DMS53 treated with DMSO at 0.1 percent for 48 hours (cell line): ENCODE results near the gene BIRC7.

ENCODE experiments used
- DNase-seq: peaks from one replicate; lab custom pipeline; 2025; ENCODE audit not compliant: unreplicated experiment; lab: John Stamatoyannopoulos, UW

The BIRC7 gene

DNA sequence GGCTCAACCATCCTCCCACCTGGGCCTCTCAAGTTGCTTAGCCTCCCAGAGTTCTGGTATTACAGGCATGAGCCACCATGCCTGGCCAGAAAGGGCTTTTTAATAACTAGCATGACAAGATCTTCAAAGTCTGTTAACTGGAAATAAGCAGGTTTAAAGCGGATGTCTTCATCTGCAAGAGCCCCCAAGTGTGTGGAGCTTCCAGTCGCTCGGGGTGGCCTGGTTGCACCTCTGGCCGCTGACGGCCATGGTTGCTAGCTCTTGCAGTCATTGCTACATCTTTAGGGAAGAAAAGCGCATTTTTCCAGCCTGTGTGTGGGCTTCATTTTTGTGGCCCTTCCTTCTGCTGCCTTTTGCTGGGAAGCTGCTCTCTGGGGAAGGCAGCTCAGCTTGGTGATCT is 44.7 kb downstream of the BIRC7 start:
- DNase-seq = no peak

DNA sequence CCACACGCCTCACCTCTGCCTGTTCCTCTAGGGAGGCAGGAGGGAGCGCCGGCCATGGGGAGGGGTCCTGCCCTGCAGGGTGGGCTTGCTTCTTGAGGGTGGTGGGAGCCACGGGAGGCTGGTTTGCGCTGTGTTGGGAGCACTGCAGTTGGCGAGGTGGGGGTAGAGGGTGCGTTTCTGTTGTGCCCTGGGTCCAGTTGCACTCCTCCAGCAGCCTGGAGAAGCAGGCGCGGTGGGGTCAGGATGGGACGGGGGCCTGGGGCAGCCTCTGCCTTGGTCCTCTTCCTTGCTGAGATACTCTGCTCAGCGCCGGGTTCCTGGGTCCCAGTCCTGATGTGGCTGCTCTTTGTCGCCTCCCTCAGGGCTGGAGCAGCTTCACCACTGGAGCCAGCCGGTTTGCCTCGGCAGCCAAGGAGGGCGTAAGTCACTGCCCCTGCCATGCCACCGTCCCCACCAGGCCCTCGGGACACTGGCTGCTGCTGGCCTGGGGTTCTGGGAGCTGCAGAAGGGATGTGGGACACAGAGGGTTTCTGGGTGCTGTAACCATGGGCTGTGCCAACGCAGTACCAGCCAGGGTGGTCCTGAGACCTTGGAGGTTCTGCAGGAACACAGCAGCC is 45.3 kb downstream of the BIRC7 start:
- no peak for DNase-seq

DNA sequence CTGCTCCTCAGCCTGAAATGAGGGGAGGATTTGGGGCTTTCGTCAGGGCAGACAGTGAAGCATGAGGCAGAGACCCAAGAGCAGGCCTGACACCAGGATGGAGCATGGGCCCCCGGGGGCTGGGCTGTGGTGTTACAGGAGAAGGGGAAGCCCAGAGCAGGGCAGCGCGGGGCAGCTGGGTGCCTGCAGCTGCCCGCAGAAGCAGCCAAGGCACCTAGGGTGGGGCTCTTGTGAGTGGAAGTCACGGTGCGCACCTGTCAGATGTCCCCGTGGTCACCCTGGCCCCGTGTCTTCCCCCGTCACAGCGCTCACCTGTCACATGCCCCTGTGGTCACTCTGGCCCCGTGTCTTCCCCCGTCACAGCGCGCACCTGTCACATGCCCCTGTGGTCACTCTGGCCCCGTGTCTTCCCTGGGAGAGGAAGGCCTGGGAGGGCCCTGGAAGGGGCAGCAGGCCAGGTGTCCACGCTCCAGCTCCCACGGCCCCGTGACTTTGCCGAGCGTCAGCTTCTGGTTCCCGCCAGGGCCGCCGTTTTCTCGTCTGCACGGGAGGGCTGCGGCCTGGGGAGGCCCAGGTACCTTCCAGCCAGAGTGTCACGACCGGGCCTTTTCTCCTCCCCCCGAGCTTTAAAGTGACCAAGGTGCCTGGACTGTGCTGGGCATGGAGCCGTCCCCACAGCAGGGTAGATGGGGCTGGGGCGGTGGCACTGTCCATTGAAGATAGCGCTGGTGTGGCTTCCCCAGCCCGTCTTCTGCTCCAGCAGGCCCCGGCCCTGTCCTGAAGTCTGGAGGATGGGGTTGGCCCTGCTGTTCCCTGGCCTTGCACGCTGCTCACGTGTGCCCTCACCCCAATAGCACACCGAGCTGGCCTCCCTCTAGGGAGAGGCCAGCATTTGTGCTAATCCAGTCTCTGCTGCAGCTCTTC is 46.3 kb downstream of the BIRC7 start:
- no peak for DNase-seq

DNA sequence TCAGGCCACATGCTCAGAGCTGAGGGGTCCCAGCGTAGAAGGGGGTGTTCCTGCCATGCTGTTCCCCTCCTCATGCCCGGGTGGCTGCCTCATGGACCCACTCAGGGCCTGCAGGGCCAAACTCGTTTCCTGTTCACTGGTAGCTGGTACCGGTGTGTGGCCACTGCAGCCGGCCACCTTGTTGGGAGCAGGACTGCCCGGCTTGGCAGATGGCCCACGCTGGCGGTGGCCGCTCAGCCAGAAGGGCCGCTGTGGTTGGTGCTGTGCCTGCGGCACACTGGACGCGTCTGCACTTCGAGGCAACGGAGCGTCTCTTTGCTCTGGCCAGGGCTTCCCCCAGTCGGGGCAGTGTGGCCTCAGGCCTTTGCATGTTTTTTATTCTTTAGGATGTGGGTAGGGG is 47.2 kb downstream of the BIRC7 start:
- no peak for DNase-seq

DNA sequence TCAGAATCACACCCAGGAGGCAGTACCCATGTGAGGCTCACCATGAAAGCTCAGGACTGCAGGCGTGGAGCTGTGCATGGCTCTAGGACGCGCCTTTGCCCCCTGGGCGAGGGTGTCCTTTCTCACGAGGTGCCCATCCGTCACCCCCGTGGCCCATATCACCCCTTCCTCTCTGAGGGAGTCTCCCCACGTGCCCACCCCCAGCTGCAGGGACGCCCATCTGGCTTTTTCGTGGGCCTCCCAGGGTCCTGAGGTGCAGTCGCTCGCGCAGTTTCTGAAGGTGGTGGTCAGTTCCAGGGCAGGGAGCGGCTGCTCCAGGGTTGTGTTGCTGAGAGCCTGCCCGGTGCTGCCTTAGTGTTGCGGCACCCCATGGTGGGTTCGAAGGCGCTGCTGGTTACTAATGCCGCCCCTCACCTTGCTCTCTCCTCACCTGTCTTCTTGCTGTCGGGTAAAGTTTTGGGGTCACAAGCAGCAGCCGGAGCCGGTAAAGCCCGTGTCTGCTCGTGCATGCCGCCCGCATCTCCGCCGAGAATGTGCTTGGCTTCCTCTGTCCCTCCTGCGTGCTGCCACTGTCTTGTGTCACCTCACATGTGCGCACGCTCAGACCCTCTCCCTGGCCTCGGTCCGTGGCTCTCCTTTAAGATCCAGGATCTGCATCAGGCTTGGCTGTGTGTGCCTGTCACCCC is 47.8 kb downstream of the BIRC7 start:
- DNase-seq = no peak

DNA sequence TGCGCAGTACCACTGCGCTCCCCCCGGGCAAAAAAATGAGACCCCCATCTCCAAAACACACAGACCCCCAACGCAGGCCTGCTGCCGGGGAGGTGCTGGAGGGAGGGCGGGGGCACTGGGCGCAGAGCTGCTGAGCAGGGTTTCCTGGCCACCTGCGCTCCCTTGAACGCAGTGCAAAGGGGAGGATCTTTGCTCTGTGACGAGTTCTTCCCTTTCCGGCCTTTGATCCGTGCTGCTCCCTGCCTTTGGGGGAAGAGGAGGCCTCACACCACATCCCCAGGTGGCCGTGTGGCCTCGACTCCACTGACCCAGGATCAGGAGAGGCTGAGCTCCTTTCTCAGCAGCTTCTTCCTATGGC is 48.4 kb downstream of the BIRC7 start:
- DNase-seq = no peak

DNA sequence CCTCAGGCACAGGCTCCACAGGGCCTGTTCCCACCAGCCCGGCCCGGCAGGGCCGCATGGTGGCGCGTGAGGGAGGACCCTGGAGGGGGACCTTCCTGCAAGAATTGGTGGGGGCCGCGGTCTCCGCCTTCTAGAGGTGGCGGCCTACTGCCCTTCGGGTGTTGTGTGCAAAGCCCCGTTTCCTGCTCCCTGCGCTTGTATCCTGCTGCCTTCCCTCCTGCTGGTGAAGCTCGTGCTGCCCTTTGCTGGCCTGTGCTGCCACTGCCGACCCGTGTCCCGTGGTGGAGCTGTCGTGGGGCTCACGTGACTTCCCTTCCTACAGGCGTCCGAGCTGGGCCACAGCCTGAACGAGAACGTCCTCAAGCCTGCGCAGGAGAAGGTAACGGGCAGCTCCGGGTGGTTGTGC is 48.8 kb downstream of the BIRC7 start:
- no peak for DNase-seq

DNA sequence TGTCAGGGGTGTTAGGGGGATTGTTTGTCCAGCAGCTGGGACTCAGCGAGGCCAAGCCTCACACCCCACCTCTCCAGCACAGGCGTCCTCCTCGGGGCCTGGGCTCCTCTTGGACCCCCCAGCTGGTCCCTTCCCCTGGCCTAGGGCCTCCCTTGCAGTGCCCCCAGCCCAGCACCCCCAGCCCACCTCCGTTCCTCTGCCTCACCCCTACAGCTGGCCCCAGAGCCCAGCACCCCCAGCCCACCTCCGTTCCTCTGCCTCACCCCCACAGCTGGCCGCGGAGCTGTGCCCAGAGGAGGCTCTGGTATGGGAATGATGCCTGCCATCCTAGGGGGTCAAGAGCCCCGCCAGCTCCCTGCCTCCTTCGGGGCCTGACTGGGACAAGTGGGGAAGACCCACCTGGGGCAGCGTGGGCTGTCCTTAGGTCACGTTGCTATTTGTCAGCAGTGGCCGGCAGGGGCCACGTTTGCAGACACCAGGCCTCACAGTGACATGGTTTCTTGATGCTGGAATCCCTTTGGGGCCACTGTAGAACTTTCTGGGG is 49.3 kb downstream of the BIRC7 start:
- DNase-seq = no peak

DNA sequence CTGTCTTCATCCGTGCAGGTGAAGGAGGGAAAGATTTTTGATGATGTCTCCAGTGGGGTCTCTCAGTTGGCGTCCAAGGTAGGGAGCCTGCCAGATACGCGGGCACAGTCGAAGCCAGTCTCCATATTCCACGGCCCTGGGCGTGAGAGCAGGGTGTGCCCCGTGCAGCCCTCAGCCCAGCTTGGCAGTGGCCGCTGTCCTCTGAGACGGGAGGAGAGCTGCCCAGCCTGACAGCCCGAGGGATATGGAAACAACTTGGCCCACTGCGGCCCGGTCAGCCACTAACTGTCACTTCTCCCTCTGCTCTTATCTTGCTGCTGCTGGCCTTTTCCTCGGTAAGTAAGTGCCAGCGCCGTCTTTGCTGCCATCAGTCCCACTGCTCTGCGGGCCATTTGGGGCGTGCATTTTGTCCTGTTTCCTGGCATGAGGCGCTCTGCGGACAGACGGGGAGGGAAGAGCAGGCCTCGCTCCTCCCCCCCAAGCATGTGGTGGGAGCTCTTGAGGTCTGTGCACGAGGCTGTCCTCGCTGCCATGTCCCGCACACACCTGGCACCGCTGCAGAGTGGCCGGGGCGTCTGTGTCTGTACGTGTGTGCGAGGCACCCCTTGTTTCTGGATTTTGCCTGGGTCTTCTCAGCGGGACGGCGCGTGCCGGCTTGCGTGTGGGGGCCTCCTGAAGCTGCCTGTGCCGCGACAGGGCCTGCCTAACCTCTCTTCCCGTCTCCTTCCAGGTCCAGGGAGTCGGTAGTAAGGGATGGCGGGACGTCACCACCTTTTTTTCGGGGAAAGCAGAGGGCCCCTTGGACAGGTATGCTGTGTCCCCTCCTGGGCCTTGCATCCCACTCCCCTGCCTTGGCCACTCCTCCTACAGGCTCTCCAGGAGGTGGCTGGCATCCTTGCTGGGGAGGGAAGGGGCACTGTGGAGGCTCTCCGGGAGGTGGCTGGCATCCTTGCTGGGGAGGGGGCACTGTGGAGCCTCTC is 50.2 kb downstream of the BIRC7 start:
- DNase-seq = no peak

DNA sequence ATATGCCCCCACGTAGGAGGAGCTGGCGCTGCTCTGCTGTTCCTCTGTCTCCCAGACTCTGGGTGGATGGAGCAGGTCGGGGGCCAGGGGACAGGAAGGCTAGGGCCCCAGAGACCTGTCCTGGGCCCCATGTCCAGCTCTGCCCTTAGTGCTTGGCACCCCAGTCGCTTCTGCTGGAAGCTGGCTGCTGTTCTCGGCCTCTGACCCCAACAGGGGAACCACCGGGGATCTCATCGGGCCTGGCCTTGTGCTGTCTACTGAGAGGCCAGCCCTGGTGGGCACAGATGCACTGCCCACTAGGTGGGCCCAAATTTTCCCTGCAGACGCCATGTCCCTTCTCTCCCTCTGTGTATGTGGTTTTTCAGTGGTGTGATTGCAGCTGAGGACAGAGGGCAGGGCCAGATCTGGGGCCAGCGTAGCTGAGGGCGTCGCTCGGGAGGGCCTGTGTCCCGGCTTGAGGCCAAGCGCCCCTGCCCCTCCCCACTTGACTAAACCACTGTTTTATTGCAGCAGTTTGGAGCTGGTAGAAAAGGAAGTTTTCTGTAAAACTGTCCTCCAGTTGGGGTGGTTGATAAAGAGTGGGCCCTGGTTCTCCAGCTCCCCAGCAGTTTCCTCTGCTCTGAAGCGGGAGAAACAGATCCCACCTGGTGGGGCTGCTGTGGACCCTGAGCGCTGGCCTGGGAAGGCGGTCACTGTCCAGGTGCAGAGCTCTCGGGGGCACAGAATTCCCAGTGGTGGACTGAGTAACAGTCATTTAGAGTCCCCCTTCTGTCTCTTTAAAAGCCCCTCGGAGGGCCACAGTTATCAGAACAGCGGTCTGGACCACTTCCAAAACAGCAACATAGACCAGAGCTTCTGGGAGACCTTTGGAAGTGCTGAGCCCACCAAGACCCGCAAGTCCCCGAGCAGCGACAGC is 51.3 kb downstream of the BIRC7 start:
- DNase-seq = no peak

DNA sequence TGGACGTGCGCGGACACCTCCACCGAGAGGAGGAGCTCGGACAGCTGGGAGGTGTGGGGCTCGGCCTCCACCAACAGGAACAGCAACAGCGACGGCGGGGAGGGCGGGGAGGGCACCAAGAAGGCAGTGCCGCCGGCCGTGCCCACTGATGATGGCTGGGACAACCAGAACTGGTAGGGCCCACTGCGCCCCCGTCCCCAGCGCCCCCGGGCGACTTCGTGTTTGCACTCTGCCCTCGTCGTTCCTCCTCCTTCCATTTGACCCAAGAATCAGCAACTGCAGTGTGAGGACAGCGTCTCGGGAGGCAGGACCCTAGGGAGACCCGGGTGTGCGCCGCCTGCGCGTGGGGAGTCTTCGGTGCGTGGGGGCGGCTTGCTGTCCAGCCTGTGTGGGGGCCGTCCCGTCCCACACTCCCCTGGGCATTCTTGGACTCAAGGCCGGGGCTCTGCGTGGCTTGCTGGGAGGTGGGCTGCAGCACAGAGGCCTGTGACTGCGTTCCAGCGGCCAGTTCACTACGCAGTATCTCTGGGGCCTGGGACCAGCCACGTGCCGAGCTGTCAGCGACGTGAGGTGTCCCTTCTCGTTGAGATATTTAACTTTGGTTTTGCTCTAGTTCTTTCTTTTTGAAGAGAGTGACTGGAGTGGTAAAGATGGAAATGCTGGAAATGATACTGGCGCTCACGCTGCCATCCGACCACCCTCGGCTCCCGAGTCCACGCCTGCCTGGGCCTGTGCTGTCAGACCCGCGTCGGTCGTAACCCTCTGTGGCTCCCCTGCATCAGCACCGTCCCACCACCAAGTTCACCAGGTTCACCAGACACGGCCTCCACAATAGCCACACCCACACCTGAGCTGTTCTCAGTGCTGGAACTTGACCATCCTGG is 52.2 kb downstream of the BIRC7 start:
- no peak for DNase-seq

DNA sequence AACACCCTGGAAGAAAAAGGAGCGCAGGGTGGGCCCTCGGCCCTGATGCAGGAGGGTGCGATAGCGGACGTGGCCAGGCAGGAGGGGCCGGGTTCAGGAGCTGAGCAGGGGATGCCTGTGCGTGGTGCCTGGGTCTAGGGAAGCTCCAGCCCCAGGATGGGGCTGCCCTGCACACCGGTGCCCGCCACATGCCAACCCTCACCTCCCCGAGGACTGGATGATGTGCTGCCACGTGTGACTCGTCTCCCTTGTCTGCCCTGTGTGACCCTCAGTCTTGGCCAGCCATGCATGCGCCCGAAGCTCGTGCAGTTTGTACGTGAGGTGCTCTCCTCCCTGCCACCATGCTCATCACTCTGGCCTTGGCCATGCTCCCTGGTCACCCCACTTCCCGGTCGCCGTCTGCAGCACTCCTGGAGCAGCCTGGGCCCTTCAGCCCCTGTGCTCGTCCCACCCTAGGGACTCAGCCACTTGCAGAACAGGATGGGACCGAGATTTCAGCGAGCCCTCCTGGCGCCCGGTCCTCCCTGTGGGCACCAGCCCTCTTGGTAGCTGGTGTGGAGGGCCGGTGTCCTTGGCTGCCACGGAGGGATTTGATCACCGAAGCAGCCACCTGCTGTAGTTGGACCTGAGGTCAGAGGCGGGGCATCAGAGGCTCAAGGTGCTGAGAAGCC is 53.0 kb downstream of the BIRC7 start:
- no peak for DNase-seq

DNA sequence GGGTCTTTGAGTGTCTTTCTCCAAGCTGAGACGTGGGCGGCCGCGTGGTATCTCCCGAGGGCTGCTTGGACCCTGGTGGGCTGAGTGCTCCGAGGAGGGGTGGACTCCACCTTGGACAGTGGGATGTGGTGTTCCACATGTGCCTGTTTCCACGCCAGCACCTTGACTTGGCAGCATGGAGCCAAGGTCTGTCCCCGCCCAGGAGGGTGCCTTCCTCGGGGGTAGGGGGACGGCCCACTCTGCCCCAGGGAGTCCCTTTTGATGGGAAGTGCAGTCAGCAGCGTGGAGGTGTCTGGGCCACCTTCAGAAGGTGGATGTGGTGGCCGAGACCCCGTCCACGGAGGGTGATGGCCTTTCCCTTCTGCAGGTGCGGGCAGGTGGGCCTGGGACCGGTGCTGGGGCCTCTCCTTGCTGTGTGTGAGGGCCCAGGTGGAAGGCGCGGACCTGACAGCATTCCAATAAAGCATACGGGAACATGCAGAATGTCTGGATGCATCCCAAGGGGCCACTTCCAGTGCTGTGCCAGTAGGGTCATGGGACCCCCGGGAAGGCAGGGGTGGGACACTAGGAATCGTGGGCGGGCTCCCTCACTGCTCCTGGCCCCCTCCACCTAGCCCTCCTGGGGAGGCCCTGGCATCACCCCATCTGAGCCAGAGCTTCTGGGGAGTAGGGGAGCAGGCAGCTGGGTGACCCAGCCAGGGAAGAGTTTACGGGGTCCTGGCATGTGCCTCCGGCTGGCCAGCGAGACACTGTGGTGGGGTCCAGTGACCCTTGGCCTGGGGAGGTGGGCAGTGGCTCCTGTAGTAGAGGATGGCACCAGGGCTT is 53.8 kb downstream of the BIRC7 start:
- DNase-seq = no peak
